Neural cell (in vitro differentiated cells): ENCODE measurements around the gene ROGDI. TPM values are rescaled to one million over a fixed set of nuclear protein-coding genes. Genes with fewer than 3 reads are reported as not detected.

Experiments used
- H2AFZ ChIP-seq: fragments of 200-600, 300-800 bp; sonication (generic), shearing (Covaris generic); 2 replicates; pipeline ENCODE4 v1.6.0; 2014; ENCODE audit warnings: low read depth, mild to moderate bottlenecking, antibody characterized with exemption, low read length, moderate library complexity
- H3F3A ChIP-seq: fragments of 200-600 bp; shearing (Covaris generic); 2 replicates; pipeline ENCODE4 v1.6.1; 2016; ENCODE audit warnings: mild to moderate bottlenecking, moderate library complexity, mixed read lengths, antibody characterized with exemption, low read length; ENCODE audit not compliant: insufficient read depth, poor library complexity, severe bottlenecking
- H3K27ac ChIP-seq: fragments of 200-600, 300-800 bp; sonication (generic), shearing (Covaris generic); 2 replicates; pipeline ENCODE4 v1.5.1; 2014; ENCODE audit warnings: mild to moderate bottlenecking, low read length, moderate library complexity
- H3K27me3 ChIP-seq: fragments of 300-800, 200-600 bp; sonication (generic), shearing (Covaris generic); 2 replicates; pipeline ENCODE4 v1.6.0; 2014; ENCODE audit warnings: mild to moderate bottlenecking, low read depth, low read length, moderate library complexity; ENCODE audit not compliant: insufficient read depth
- H3K36me3 ChIP-seq: fragments of 300-800, 200-600 bp; sonication (generic), shearing (Covaris generic); 2 replicates; pipeline ENCODE4 v1.5.1; 2014; ENCODE audit warnings: mild to moderate bottlenecking, antibody characterized with exemption, low read length, moderate library complexity; ENCODE audit not compliant: insufficient read depth
- H3K4me2 ChIP-seq: fragments of 300-800, 200-600 bp; sonication (generic), shearing (Covaris generic); 2 replicates; pipeline ENCODE4 v1.6.0; 2014; ENCODE audit warnings: mild to moderate bottlenecking, low read length
- H3K4me3 ChIP-seq: fragments of 300-800, 200-600 bp; sonication (generic), shearing (Covaris generic); 2 replicates; pipeline ENCODE4 v1.5.1; 2014; ENCODE audit warnings: mild to moderate bottlenecking, low read length, moderate library complexity
- H3K79me2 ChIP-seq: fragments of 200-600 bp; shearing (Covaris generic); replicated peaks from 2 replicates; pipeline ENCODE4 v1.6.0; 2014; ENCODE audit warnings: mild to moderate bottlenecking, low read length, moderate library complexity; ENCODE audit not compliant: insufficient read depth
- H3K9ac ChIP-seq: fragments of 300-800, 200-600 bp; sonication (generic), shearing (Covaris generic); 2 replicates; pipeline ENCODE4 v1.6.1; 2016; ENCODE audit warnings: mild to moderate bottlenecking, low read length, mixed read lengths
- H3K9me2 ChIP-seq: fragments of 200-600 bp; shearing (Covaris generic); 2 replicates; pipeline ENCODE4 v1.6.1; 2016; ENCODE audit warnings: mild to moderate bottlenecking, low read length, mixed read lengths; ENCODE audit not compliant: insufficient read depth
- H3K9me3 ChIP-seq: fragments of 200-600, 300-800 bp; sonication (generic), shearing (Covaris generic); 2 replicates; pipeline ENCODE4 v1.6.1; 2016; ENCODE audit warnings: mild to moderate bottlenecking, mixed run types, low read length, moderate library complexity, mixed read lengths
- H4K20me1 ChIP-seq: fragments of 200-600 bp; shearing (Covaris generic); 2 replicates; pipeline ENCODE4 v1.6.1; 2016; ENCODE audit warnings: mild to moderate bottlenecking, mixed run types; ENCODE audit not compliant: insufficient read depth
- EP300 ChIP-seq: fragments of 450-650 bp; conservative IDR thresholded peaks from 2 replicates; pipeline ENCODE4 v1.6.1; 2014; ENCODE audit warnings: antibody characterized with exemption, mild to moderate bottlenecking, moderate library complexity; ENCODE audit not compliant: poor library complexity, severe bottlenecking
- EZH2 ChIP-seq: fragments of 200-600, 300-800 bp; shearing (Covaris generic), sonication (generic); IDR thresholded peaks from 2 replicates; pipeline ENCODE4 v1.6.1; 2014; ENCODE audit warnings: antibody characterized with exemption, low read length, borderline replicate concordance, mild to moderate bottlenecking; ENCODE audit not compliant: insufficient read depth, poor library complexity, severe bottlenecking
- MXI1 ChIP-seq: fragments of 450-650 bp; conservative IDR thresholded peaks from 2 replicates; pipeline ENCODE4 v1.6.1; 2014; ENCODE audit warnings: antibody characterized with exemption, mild to moderate bottlenecking; ENCODE audit not compliant: poor library complexity, severe bottlenecking
- POLR2AphosphoS5 ChIP-seq: IDR thresholded peaks from 2 replicates; pipeline ENCODE4 v1.6.1; 2012
- RAD21 ChIP-seq: fragments of 450-650 bp; conservative IDR thresholded peaks from 2 replicates; pipeline ENCODE4 v1.6.1; 2014; ENCODE audit warnings: antibody characterized with exemption, mild to moderate bottlenecking, moderate library complexity
- SMC3 ChIP-seq: fragments of 450-650 bp; conservative IDR thresholded peaks from 2 replicates; pipeline ENCODE4 v1.6.1; 2014; ENCODE audit warnings: antibody characterized with exemption, mild to moderate bottlenecking, moderate library complexity; ENCODE audit not compliant: poor library complexity
- TAF1 ChIP-seq: IDR thresholded peaks from 2 replicates; pipeline ENCODE4 v1.6.1; 2012; ENCODE audit warnings: low read depth
- polyA plus RNA-seq: library from polyadenylated mRNA; depleted of rRNA; stranded (reverse); fragments of >200 nt; gene quantifications from 2 replicates; pipeline ENCODE4 v1.2.3, GENCODE V29; 2014
- TF ChIP-seq, protein P1 (sequence below): IDR thresholded peaks from 2 replicates; pipeline ENCODE4 v1.6.1; 2012; ENCODE audit warnings: borderline replicate concordance
- TF ChIP-seq, protein P2 (sequence below): fragments of 450-650 bp; IDR thresholded peaks from 2 replicates; pipeline ENCODE4 v1.5.1; 2014; ENCODE audit warnings: antibody characterized with exemption, mild to moderate bottlenecking, moderate library complexity; ENCODE audit not compliant: poor library complexity, severe bottlenecking

The ROGDI gene
- polyA plus RNA-seq, 1 donor from 2014 or later: 203 TPM

DNA sequence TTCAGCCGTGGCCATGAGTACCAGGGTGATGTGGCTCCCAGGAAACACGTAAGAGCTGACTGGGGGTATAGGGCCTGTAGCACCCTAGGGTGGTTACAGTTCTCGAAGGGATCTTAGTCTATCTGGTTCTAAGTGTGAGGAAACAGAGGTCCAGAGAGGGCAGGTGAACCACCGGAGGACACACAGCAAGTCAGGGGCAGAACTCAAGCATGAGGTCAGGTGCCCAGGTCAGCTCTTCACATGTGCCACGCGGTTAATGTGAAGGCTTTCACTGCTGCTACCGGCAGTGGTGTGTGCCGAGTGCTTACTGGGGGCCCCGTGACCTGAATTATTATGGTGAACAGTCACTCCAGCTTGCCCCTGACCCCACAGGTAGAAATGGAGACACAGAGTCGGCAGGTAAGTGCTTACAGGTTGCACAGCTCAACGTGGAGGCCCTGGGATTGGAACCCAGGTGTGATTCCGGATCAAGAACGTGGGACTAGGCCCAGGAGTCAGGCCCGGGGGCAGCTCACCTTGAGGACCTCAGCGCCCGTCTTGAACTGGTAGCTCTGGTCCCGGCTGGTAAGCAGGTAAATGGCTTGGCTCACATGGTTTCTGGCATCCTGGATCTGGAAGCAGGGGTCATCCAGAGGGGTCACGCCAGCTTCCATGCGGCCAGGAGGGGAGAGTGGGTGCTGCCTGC lies 3.1 kb downstream of the ROGDI start:
- Histone ChIP-seq H3K4me3 (no peak overlapping the region), H3K79me2 (no peaks in the 10 kb centered on the region), H3K9ac (no peak overlapping the region), H3K27ac (no peak overlapping the region), H4K20me1 (no peaks in the 10 kb centered on the region), H3K9me3 (no peaks in the 10 kb centered on the region), H3F3A (no peaks in the 10 kb centered on the region), H3K27me3 (no peaks in the 10 kb centered on the region), H3K4me2 (no peak overlapping the region), H3K9me2 (no peaks in the 10 kb centered on the region), H2AFZ (no peak overlapping the region), H3K36me3 (no peaks in the 10 kb centered on the region)
- TF ChIP-seq, protein P1, sequence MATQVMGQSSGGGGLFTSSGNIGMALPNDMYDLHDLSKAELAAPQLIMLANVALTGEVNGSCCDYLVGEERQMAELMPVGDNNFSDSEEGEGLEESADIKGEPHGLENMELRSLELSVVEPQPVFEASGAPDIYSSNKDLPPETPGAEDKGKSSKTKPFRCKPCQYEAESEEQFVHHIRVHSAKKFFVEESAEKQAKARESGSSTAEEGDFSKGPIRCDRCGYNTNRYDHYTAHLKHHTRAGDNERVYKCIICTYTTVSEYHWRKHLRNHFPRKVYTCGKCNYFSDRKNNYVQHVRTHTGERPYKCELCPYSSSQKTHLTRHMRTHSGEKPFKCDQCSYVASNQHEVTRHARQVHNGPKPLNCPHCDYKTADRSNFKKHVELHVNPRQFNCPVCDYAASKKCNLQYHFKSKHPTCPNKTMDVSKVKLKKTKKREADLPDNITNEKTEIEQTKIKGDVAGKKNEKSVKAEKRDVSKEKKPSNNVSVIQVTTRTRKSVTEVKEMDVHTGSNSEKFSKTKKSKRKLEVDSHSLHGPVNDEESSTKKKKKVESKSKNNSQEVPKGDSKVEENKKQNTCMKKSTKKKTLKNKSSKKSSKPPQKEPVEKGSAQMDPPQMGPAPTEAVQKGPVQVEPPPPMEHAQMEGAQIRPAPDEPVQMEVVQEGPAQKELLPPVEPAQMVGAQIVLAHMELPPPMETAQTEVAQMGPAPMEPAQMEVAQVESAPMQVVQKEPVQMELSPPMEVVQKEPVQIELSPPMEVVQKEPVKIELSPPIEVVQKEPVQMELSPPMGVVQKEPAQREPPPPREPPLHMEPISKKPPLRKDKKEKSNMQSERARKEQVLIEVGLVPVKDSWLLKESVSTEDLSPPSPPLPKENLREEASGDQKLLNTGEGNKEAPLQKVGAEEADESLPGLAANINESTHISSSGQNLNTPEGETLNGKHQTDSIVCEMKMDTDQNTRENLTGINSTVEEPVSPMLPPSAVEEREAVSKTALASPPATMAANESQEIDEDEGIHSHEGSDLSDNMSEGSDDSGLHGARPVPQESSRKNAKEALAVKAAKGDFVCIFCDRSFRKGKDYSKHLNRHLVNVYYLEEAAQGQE: no peak
- TF ChIP-seq RAD21 (no peak), MXI1 (no peak), TAF1 (no peak), SMC3 (no peak), EZH2 (no peak), POLR2AphosphoS5 (no peak), EP300 (no peak)
- TF ChIP-seq, protein P2, sequence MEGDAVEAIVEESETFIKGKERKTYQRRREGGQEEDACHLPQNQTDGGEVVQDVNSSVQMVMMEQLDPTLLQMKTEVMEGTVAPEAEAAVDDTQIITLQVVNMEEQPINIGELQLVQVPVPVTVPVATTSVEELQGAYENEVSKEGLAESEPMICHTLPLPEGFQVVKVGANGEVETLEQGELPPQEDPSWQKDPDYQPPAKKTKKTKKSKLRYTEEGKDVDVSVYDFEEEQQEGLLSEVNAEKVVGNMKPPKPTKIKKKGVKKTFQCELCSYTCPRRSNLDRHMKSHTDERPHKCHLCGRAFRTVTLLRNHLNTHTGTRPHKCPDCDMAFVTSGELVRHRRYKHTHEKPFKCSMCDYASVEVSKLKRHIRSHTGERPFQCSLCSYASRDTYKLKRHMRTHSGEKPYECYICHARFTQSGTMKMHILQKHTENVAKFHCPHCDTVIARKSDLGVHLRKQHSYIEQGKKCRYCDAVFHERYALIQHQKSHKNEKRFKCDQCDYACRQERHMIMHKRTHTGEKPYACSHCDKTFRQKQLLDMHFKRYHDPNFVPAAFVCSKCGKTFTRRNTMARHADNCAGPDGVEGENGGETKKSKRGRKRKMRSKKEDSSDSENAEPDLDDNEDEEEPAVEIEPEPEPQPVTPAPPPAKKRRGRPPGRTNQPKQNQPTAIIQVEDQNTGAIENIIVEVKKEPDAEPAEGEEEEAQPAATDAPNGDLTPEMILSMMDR: no peak

DNA sequence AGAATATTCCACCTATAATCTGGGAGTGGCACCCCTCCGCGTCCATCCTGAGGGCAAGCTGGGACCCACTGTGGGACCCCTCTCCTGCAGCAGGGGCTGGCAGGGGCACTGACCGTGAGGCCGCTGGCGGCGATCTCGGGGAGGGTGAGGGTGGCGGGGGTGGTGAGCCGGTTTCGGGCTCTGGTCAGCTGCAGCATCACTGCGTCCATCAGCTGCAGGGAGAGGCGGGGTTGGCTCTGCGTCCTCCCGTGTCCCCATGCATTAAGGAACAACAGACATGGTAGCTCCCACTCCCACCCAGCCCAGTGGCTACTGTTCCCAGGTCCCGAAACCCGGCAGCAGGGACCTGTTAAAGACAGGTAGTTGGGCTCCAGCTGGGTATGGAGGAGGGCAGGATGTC lies 4.0 kb downstream of the ROGDI start:
- Histone ChIP-seq H3K9me2 (no peaks in the 10 kb centered on the region), H3K79me2 (no peaks in the 10 kb centered on the region), H3K4me2 (no peak overlapping the region), H3K36me3 (no peaks in the 10 kb centered on the region), H3K4me3 (no peak overlapping the region), H2AFZ (no peak overlapping the region), H4K20me1 (no peaks in the 10 kb centered on the region), H3K27ac (no peak overlapping the region), H3K27me3 (no peaks in the 10 kb centered on the region), H3K9ac (no peak overlapping the region), H3F3A (no peaks in the 10 kb centered on the region), H3K9me3 (no peaks in the 10 kb centered on the region)
- TF ChIP-seq MXI1 (no peak), TAF1 (no peak), POLR2AphosphoS5 (no peak), EZH2 (no peak), RAD21 (no peak), SMC3 (no peak)
- TF ChIP-seq, protein P1: no peak
- TF ChIP-seq, protein P2: no peak
